GM19467 (cell line): ENCODE data around the gene SPACA5.
"Not testable (repeated sequence)": the region's sequence is repeated elsewhere in the genome, so short reads cannot be mapped to it uniquely, and the experiment has no call there.

ENCODE experiments used
- ATAC-seq: cut with Tn5 transposase; IDR thresholded peaks from one replicate; pipeline ENCODE4 v1.9.1; 2021; ENCODE audit warnings: mild to moderate bottlenecking, moderate library complexity; ENCODE audit not compliant: unreplicated experiment

Gene SPACA5

DNA sequence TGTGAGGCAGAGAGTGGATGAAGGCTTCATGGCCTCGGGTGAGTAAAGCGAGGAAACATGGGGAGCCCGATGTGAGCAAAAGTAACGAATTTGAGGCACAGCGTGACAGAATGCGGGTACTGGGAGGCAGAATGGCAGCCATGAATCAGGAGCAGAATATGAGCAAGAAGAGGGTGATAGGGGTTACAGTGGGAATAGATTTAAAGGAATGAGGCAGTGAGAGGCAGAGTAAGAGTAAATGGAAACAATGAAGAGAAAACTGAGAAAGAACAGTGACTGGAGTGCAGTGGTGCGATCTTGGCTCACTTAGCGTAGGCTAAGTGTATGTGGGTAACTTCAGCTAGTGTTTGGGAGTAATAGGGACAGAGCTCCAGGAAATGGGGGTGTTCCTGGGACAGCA lies at the start of gene SPACA5:
Gene SPACA5 (plus strand): TSS at position 301 of the 400 bp plus-strand sequence. CDS start 815 bp downstream, outside the sequence.
- not testable (repeated sequence) for ATAC-seq

DNA sequence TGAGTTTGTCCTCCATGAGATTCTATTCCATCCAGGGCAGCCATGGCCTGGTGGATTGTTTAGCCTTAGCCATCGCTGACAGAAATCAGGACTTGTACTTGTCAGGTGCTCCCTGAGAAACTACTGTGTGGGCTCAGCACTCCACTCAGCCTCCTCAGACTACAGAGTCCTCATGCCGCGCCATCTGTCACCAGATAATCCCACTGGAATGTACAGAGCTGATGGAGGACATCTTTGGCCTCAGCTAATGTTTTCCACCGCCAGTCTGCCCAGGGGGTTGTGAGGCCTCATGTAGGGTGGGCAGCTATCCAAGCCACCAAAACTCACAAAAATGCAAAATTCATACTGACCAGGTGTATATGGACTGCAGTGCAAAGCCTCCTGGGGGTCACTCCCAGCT lies 48.6 kb upstream of the SPACA5 start:
- ATAC-seq = not testable (repeated sequence)

DNA sequence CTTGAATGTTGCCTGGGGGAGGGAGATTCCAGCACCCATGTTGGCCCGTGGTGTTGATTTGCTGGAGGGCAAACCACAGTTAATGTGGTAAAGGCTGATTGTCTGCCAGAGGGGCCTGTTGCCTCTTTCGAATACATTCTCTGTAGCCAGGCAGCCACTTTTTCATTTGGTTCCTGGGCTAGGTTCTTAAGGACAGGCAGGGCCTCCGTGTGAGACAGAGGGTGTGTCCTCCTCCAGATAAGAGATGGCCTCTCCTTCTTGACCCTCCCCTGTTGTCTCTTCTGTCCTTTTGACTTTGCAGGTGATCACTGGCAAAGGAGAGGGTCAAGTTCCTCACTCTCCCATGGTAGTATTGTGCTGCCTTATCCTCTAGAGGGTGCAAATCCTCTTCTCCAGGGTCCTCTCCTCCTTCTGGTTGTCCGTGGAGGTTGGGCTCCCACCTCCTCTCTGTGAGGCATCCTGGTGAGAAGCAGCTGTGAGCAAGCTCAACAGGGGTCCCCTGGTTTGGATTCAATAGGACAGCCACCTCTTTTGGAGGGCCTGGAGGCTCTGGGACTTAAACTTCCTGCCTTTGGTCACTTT lies 47.9 kb upstream of the SPACA5 start:
- no peak for ATAC-seq

DNA sequence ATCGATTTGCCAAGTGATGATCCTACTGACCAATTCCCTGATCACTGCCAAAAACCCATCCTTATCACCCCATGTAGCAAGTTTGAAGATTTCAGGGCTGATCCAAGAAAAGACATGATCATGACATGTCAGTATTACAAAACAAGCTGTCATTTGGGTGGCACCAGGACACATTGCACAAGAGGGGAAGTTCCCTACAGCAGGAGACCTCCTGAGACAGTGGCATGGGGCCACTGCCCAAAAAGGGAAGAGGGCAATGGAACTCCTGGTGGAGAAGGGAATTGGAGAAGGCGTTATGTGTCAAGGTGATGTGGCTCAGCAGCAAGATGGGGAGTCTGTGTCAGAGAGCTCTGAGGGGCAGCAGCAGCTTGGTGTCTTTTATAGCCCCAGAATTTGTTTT lies 46.4 kb upstream of the SPACA5 start:
- no peak for ATAC-seq

GRCh38 chrX:47961830-47962229 lies 45.0 kb upstream of the SPACA5 start:
- not testable (repeated sequence) for ATAC-seq

DNA sequence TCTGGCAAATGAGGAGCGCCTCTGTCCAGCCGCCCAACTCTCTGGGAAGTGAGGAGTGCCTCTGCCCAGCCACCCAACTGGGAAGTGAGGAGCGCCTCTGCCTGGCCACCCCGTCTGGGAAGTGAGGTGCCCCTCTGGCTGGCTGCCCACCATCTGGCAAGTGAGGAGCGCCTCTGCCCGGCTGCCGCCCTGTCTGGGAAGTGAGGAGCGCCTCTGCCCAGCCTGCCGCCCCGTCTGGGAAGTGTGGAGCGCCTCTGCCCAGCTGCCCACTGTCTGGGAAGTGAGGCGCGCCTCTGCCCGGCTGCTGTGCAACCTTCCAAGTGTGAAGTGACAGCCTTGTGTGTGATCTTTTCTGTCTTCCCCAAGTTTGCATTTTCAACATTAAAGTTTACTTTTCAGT lies 41.3 kb upstream of the SPACA5 start:
- ATAC-seq = not testable (repeated sequence)

DNA sequence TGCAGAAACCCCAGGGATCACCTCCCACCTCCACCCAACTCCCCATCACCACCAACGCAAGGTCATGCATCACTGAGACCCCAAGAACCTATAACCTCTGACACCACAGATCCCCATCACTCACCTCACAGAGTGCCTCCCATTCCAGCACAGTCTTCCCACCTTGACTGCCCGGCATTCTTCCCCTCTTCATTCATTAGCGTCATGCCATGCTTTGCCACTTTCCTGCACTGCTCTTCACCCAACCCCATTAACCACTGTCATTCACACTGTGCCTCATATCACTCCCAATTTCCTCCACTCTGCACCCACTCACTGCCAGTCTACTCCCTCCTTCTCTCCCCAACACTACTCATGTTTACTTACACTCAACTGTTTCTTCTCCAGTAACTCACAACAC lies 33.6 kb upstream of the SPACA5 start:
- no peak for ATAC-seq

DNA sequence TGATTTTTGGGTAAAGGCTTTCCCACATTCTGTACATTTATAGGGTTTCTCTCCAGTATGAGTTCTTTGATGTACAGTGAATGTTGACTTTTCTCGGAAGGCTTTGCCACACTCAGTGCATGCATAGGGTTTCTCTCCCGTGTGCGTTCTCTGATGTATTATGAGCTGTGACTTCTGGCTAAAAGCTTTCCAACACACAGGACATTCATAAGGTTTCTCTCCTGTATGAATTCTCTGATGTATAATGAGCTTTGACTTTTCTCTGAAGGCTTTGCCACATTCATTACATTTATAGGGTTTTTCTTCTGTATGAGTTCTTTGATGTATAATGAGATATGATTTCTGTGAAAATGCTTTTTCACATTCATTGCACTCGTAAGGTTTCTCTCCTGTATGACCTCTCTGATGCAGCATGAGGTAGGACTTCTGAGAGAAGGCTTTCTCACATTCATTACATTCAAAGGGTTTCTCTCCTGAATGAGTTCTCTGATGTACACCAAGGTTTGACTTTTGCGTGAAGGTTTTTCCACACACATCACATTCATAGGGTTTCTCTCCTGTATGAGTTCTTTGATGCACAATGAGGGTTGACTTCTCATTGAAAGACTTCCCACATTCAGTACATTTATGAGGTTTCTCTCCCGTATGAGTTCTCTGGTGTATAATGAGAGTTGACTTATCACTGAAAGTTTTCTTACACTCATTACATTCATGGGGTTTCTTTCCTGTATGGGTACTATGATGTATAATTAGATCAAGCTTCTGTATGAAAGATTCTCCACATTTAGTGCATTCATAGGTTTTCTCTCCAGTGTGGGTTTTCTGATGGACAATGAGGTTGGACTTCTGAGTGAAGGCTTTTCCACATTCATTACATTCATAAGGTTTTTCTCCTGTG lies 30.3 kb upstream of the SPACA5 start:
- no peak for ATAC-seq

DNA sequence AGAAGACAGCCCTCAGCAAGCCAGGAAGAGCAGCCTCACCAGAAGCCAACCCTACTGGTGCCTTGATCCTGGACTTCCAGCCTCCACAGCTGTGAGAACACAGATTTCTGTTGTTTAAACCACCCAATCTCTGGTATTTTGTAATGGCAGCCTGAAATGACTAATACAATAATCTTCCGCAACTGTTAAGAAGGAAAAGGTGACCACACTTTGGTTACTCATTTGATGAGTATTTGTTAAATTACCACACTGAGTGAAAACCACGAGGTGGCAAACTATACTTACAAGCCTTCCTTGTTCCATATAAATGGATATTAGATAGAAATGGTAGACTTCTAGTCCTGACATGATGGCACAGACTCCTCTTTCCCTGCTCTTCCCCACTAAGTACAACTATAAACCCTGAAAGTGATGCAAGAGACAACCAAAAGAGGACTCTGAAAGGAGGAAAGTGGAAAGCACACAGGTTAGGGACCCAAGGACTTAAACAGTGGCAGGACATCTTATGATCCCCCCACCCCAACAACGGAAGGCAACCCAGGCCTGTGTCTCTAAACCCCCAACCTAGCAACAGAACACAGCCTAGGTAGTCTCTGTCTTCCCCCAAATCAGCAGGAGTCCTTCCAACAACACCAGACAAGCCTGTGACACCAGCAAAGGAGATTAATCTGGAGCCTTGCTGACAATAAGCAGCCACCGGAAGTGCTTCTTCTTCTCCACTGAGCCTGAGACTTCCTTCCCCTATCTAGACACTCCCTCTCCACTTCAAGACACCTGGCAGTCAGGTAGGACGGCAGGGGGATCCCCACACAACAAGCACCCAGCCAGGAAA lies 15.3 kb upstream of the SPACA5 start:
- no peak for ATAC-seq

DNA sequence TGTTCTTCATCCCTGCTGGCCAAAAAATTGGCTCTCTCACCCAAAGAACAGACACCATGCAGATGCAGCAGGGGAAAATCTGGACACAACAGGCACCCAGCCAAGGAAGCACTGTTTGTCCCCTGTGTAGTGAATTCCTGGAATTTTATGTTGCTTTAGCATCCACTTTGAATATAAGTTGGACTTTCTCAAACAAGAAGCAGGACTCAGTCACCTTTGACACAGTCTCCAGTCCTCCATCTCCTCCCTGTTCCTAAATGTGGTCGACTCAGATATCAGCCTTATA lies 14.8 kb upstream of the SPACA5 start:
- no peak for ATAC-seq

DNA sequence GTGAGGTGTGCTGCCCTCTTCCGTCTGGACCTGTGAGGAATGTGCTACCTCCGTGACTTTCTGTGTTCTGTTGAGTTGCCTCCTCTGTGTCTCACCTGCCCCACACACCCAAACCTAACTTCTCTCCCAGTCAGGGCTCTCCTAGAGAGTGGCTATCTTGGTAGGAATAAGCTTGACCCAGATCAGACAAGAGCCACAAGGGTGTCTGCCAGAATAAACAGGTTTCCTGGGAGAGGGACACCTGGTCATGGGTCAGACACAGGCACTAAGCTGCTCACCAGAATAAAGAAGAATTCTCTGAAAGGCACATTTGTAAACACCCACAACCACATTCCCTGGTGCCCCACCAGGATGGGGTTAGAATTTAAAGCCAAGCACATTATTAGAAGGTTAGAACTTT lies 14.1 kb upstream of the SPACA5 start:
- no peak for ATAC-seq

DNA sequence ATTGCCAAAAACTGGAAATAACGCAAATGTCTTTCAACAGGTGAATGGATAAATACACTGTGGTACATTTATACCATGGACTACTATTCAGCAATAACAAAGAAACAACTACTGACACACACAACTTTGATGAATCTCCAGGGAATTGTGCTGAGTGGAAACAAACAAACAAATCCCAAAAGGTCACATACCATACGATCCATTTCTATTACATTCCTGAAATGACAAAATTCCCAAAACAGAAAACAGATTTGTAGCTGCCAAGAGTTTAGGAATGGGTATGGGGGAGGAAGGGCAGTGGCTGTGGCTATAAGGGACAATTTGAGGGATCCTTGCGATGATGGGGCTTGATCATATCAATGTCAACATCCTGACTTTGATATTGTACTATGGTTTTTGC lies 5.5 kb upstream of the SPACA5 start:
- ATAC-seq = no peak

DNA sequence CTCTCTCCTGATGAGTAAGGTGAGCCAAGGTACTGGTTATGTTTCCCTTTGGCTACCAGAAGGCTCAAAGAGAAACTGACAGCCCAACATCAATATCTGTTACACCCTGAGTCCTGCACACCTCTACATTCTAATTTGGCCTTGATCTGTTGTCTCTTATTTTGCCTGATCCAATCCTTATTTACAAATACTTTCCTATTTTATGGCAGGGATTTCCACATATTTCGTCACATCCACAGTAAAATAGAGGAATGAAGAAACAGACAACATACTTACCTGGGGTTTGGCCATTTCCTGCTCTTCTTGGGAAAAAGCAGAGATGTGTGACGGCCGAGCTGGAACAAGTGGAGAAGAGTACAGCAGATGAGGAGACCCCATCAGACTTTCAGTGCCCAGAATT lies 4.5 kb upstream of the SPACA5 start:
- ATAC-seq = no peak

- no peak for ATAC-seq
Observed at GRCh38 chrX:48002929-48003328, 3.9 kb upstream of the SPACA5 start.

DNA sequence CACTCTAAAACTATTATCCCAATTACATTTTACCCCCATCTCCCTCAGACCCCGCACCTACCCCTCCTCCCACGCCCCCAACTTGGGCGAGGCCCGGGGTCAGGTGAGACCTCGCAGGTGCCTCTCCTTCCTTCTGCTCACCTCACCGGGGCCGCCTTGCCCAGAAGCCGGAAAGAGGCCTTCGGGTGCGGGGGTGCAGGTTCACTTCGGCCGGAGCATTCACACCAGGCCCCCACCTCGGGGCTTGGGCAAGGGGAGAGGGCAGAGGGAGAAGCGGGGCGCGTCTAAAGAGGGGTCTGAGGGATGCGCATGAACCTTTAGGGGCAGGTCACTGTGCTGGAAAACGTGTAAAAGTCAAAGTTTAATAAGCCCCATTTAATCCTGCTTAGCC lies 3.4 kb upstream of the SPACA5 start:
- ATAC-seq = no peak

DNA sequence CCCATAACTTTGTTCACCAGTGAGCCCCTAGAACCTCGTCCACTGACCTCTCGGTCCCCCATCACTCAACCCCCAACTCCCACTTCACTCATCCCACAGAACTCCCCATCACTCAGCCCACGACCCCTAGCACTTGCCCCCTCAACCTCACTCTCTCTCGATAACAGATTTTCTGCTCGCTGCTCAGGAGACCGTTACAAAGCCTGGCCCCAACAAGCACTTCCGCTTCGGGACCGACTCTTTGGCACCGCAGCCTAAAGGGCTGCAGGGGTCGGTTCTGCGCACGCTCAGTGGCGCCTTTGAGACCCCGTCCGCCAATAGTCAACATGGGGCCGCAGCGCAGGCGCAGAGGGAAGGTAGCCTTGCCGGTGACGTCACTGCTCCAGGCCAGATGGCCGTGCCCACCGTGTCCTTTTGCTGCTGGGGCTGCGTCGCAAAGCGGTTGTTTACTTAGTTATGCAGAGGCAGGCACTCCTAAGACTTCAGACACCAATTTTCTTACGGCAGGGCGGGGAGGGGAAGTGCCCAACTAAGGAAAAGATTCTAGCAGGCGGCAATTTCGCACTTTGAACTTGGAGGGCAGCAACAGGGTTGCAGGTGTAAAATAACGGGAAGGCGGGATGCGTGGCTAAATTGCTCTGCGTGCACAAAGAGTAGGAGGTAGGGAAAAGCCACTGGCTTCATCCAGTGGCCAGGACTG lies 2.9 kb upstream of the SPACA5 start, which contains the start of gene ZNF182:
Gene ZNF182 (minus strand): TSS at position 232 of the 700 bp plus-strand sequence. CDS start 1,380 bp downstream, outside the sequence.
- ATAC-seq = peak; percentile 89

GRCh38 chrX:48009445-48009960 lies 2.7 kb downstream of the SPACA5 start:
- ATAC-seq = not testable (repeated sequence)

DNA sequence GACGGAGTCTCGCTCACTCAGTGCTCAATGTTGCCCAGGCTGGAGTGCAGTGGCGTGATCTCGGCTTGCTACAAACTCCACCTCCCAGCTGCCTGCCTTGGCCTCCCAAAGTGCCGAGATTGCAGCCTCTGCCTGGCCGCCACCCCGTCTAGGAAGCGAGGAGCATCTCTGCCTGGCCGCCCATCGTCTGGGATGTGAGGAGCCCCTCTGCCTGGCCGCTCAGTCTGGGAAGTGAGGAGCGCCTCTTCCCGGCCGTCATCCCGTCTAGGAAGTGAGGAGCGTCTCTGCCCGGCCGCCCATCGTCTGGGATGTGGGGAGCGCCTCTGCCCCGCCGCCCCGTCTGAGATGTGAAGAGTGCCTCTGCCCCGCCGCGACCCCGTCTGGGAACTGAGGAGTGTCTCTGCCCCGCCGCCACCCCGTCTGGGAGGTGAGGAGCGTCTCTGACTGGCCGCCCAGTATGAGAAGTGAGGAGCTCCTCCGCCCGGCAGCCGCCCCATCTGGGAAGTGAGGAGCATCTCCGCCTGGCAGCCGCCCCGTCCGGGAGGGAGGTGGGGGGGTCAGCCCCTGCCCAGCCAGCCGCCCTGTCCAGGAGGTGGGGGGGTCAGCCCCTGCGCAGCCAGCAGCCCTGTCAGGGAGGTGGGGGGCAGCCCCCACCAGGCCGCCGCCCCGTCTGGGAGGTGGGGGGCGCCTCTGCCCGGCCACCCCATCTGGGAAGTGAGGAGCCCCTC lies 10.0 kb downstream of the SPACA5 start:
- ATAC-seq = not testable (repeated sequence)

- ATAC-seq = not testable (repeated sequence)
Observed at GRCh38 chrX:48019892-48020291, 13.1 kb downstream of the SPACA5 start.

- ATAC-seq = not testable (repeated sequence)
Observed at GRCh38 chrX:48020472-48020871, 13.7 kb downstream of the SPACA5 start.
